Right lobe of liver (tissue), 6 donors: Measurements from ENCODE around the gene RNF32. TPM values are rescaled to one million over a fixed set of nuclear protein-coding genes. Genes with fewer than 3 reads are reported as not detected.

Experiments used
- ATAC-seq, 4 donors: fragments of 200-7000 bp; cut with Tn5 transposase; one replicate each; pipeline ENCODE4 v1.9.1; 2020; ENCODE audit warnings: mild to moderate bottlenecking in 4 of 4, moderate library complexity in 4 of 4
- DNase-seq, 3 donors: peaks; one replicate each; pipeline ENCODE4 v3.0.0-alpha.2; 2020
- H3K27ac ChIP-seq, 3 donors: fragments of 200-600 bp; one replicate each; pipeline ENCODE4 v1.8.0; 2022
- H3K27me3 ChIP-seq, 2 donors: fragments of 200-600 bp; one replicate each; pipeline ENCODE4 v1.8.0; 2022
- H3K36me3 ChIP-seq, 4 donors: fragments of 200-600 bp; sonication (generic) in 1 of 4; one replicate each; pipeline versions ENCODE4 v1.5.1 to v1.8.0; 2017 to 2022; ENCODE audit warnings: control low read depth in 1 of 4
- H3K4me1 ChIP-seq, 4 donors: fragments of 200-600 bp; sonication (generic) in 1 of 4; one replicate each; pipeline versions ENCODE4 v1.5.1 to v1.8.0; 2017 to 2022; ENCODE audit warnings: control low read depth in 1 of 4
- H3K4me3 ChIP-seq, 3 donors: fragments of 200-600 bp; one replicate each; pipeline ENCODE4 v1.8.0; 2022
- H3K9me3 ChIP-seq, 4 donors: fragments of 200-600 bp; sonication (generic) in 1 of 4; one replicate each; pipeline versions ENCODE4 v1.5.1 to v1.8.0; 2017 to 2022; ENCODE audit warnings: control low read depth in 1 of 4
- POLR2A ChIP-seq: fragments of 450-650 bp; IDR thresholded peaks from one replicate; pipeline ENCODE4 v1.6.1; 2017; ENCODE audit warnings: antibody characterized with exemption, mild to moderate bottlenecking
- WGBS: methylation state at CpG from one replicate; pipeline ENCODE4 v1.1.6; 2018; ENCODE audit warnings: low coverage, low lambda C conversion rate; ENCODE audit not compliant: insufficient coverage; ENCODE audit errors: missing lambda C conversion rate; 5-methylcytosine and 5-hydroxymethylcytosine counted together
- intact Hi-C, 2 donors: fragments of 100-400 bp; cut with DNase I; formaldehyde crosslinking; loops; one replicate each; pipeline versions ENCODE4 v1.11.2 to v1.14.1; 2022
- total RNA-seq, 6 experiments: library from RNA; depleted of rRNA in 2 of 6; stranded (reverse); fragments of >200 nt in 2 of 6; fragmentation: NEBNext Ultra II Directional in 3 of 6; extraction: Animal tissue kit (Norgen Biotek cat#: 25700) in 3 of 6; gene quantifications; one replicate each; pipeline versions ENCODE4 v1.1.0 to v1.2.4, GENCODE V29; 2016 to 2023
- TF ChIP-seq, protein P1 (sequence below), 4 donors: fragments of 200-600 bp in 3 of 4; fragments of 450-650 bp in 1 of 4; IDR thresholded peaks; one replicate each; pipeline versions ENCODE4 v1.5.1 to v1.8.0; 2016 to 2022; ENCODE audit warnings: antibody characterized with exemption in 4 of 4, mild to moderate bottlenecking in 2 of 4
- donor health status: DM: no; HTN: yes; CAD: no.
- donor health status: DM: no; HTN: no; CAD: no.
- donor health status: DM: no; HTN: no; CAD: no.
- donor health status: DM: no; HTN: yes; CAD: no.
- donor health status: DM: no; HTN: yes; CAD: no.

Gene RNF32
- total RNA-seq, 6 experiments from 2014 or later = 0.23 to 0.84 (median 0.66) TPM; not detected in 1

DNA sequence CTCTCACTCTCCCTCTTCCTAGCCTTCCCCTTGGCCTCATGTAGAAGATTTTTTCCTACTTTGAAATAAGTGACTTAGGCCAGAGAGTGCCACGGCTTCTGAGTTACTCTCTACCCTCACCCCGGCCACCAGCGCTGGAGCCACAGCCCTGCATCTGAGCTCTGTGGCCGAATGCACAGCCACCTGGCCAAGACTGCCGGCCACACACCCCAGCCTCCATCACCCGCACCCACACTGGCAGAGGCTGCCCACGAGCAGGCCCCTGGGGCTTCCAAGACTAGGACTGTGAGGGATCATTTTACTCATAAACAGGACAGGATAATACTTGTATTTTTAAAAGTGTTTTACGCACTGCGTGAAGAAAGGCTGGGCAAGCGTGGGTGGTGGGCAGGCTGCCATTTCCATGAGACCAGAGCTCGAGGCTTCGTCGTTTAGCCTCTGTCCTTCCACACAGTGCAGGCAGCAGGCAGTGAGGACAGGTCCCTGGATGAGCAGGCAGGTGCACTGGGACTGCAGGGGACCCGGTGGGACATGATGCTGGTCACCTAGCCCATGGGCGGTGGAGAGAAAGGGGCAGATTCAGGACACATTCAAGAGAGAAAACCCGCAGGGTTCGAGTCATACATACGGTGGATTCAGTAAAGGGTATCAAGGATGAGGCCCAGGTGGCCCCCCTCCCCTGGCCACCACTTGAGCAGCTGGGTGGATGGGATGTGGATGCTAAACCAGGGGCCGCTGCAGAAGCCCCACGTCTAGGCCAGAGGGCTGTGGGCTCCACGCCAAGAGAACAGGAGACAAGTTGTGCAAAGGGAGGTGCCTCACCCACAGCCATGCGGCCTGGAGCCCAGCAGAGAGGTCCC is 35.5 kb upstream of the RNF32 start:
- Histone ChIP-seq H3K4me3 (no peak overlapping the region), H3K4me1 (peaks cover 0 to 16% (median 6%) of the 10 kb centered on the region in 4 donors), H3K27ac (no peak overlapping the region), H3K27me3 (no peaks in the 10 kb centered on the region), H3K36me3 (no peaks in the 10 kb centered on the region), H3K9me3 (no peaks in the 10 kb centered on the region)
- intact Hi-C loops = no loop called here
- no peak for DNase-seq
- ATAC-seq = no peak
- TF ChIP-seq, protein P1, sequence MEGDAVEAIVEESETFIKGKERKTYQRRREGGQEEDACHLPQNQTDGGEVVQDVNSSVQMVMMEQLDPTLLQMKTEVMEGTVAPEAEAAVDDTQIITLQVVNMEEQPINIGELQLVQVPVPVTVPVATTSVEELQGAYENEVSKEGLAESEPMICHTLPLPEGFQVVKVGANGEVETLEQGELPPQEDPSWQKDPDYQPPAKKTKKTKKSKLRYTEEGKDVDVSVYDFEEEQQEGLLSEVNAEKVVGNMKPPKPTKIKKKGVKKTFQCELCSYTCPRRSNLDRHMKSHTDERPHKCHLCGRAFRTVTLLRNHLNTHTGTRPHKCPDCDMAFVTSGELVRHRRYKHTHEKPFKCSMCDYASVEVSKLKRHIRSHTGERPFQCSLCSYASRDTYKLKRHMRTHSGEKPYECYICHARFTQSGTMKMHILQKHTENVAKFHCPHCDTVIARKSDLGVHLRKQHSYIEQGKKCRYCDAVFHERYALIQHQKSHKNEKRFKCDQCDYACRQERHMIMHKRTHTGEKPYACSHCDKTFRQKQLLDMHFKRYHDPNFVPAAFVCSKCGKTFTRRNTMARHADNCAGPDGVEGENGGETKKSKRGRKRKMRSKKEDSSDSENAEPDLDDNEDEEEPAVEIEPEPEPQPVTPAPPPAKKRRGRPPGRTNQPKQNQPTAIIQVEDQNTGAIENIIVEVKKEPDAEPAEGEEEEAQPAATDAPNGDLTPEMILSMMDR (IDR thresholded peaks at IDR 0.05) = no peak
- no peak for TF ChIP-seq POLR2A
- WGBS = 94% methylated on average over 15 of the region's 22 CpGs

DNA sequence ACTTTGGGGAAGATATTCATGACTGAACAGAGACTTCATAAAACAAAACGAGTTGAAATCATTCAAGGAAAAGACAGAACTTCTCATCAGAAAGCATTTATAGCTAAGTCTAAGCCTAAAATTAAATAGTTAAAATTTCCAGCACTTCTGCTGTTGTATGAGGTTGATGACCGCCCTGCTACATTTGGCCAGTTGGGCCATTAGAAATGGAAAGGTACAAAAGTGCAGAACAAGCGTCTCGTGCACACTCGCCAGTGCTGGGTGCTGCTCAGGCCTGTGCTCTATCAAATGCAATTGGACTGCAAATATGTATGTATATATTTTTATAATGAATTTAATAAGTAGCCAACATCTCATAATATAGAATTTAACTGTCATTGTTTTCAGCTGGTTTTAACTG is 34.4 kb upstream of the RNF32 start:
- DNase-seq (peak in 1 of 3 donors; percentile 73), ATAC-seq (peak in 2 of 4 donors; percentile 31 to 47)
- Histone ChIP-seq H3K27ac (no peak overlapping the region), H3K4me3 (no peak overlapping the region), H3K4me1 (peaks cover 0 to 22% (median 9%) of the 10 kb centered on the region in 4 donors), H3K36me3 (no peaks in the 10 kb centered on the region), H3K9me3 (no peaks in the 10 kb centered on the region), H3K27me3 (no peaks in the 10 kb centered on the region)
- WGBS = 50% methylated on average over 5 of the region's 5 CpGs
- TF ChIP-seq POLR2A = no peak
- TF ChIP-seq, protein P1 (IDR thresholded peaks at IDR 0.05) = no peak
- intact Hi-C loops = no loop called here

DNA sequence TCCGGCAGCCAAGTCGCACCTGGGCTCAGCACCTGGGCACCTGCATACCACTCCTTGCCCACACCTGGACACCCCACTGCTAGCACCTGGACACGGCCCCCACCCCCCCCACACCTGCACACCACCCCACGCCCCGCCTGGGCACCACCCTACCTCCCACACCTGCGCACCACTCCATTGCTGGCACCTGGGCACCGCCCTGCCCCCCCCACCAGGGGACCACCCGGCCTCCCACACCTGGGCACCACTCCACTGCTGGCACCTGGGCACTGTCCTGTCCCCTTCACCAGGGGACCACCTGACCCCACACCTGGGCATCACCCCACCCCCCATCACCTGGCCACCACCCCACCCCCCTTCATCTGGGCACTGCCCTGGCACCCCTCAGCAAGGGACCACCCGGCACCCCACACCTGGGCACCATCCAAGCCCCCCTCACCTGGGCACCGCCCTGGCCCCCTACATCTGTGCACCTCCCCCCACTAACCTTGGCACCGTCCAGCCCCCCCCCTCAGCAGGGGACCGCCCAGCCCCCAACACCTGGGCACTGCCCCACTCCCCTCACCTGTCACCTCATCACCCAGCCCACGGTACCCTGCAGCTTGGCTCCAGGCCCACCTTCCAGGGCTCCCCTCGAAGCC is 33.8 kb upstream of the RNF32 start:
- no peaks in the 10 kb centered on the region for H3K36me3 ChIP-seq
- no peaks in the 10 kb centered on the region for H3K9me3 ChIP-seq
- no peak for DNase-seq
- H3K4me1 ChIP-seq = peaks cover 0 to 22% (median 9%) of the 10 kb centered on the region in 4 donors
- intact Hi-C loops = no loop called here
- no peaks in the 10 kb centered on the region for H3K27me3 ChIP-seq
- no peak overlapping the region for H3K27ac ChIP-seq
- H3K4me3 ChIP-seq = peak overlapping the region in 2 of 3 donors; percentile 51 to 61
- 82% methylated on average over 9 of the region's 14 CpGs for WGBS
- no peak for ATAC-seq
- no peak for TF ChIP-seq POLR2A
- TF ChIP-seq, protein P1 (IDR thresholded peaks at IDR 0.05) = no peak

DNA sequence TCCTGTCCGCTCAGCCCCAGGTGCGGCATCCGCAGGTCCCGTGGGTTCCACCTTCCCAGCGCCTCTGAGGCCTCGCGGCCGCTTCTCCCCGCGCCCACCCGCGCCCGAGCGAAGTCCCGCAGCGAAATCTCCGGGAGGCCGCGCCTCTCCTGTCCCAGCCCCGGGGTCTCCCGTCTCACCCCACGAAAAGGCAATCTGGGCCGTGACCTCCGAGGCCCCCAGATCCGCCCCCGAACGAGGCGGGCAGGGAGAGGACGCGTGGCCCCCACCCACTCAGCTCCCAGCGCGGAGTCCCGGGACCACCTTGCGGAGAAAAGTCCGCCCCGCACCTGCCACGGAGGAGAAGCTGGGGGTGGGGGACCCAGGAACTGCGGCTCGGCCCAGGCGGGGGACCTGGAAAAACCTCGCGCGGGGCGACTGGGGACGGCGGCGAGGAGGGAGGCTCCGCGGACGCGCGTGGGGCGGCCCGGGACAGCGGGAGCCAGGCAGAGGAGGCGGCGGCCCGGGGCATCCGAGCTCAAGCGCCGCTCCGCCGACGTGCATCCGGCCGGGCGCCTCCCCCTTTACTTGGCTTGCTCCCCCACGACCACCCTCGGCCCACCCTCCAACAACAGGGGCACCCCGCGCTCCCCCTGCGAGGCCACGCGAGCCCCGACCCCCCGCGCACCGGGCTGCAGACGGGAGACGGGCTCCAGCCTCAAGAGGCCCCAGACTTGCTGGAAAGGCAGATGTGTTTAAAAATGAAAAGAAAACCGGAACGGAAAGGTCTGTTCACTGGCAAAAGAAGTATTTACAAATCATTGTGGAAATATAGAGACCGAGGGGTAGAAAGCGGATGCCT is 33.0 kb upstream of the RNF32 start:
- TF ChIP-seq, protein P1 (IDR thresholded peaks at IDR 0.05) = no peak
- TF ChIP-seq POLR2A = no peak
- H3K4me3 ChIP-seq = peak overlapping the region; percentile 39 to 61 (median 51)
- ATAC-seq = peak; percentile 14 to 31 (median 30)
- peaks cover 0 to 22% (median 9%) of the 10 kb centered on the region in 4 donors for H3K4me1 ChIP-seq
- no peaks in the 10 kb centered on the region for H3K9me3 ChIP-seq
- DNase-seq = peak in 1 of 3 donors; percentile 60
- intact Hi-C loops = no loop called here
- no peaks in the 10 kb centered on the region for H3K36me3 ChIP-seq
- WGBS = 66% methylated on average over 19 of the region's 84 CpGs
- peak overlapping the region; percentile 0 to 63 (median 46) for H3K27ac ChIP-seq
- no peaks in the 10 kb centered on the region for H3K27me3 ChIP-seq
